Liver (tissue), 3 donors: ENCODE results near the gene TRIM6.

Experiments used
- TAF1 ChIP-seq: conservative IDR thresholded peaks from 2 replicates; pipeline ENCODE4 v1.6.1; 2016; ENCODE audit warnings: antibody characterized with exemption, mild to moderate bottlenecking
- TF ChIP-seq, protein P1 (sequence below): fragments of 150-350 bp; IDR thresholded peaks from 2 replicates; pipeline ENCODE4 v1.5.1; 2017; ENCODE audit warnings: improper control_type of control experiment, low read depth, low read length; ENCODE audit not compliant: missing input control
- TF ChIP-seq, protein P2 (sequence below): IDR thresholded peaks from 2 replicates; pipeline ENCODE4 v1.6.1; 2016; ENCODE audit warnings: antibody characterized with exemption
- donor health status: healthy.
- donor health status: healthy.

DNA sequence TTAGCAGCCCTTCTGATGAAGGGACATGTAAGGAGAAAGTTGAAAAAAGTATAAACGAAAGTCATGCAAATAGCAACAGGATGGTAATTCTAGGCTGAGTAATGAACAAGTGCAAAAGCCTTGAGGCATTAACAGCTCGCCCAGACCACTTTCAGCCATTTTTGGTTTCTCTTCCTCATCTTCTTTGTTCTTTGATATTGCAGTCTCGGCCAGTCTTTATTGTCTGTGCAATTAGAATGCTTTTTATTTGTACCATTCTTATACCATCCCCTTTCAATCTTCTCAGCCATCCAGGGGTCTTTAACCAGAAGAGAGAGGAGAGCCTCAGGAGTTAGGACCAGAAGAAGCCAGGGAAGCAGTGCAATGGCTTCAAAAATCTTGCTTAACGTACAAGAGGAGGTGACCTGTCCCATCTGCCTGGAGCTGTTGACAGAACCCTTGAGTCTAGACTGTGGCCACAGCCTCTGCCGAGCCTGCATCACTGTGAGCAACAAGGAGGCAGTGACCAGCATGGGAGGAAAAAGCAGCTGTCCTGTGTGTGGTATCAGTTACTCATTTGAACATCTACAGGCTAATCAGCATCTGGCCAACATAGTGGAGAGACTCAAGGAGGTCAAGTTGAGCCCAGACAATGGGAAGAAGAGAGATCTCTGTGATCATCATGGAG is 35.7 kb downstream of the TRIM6 start:
- TF ChIP-seq, protein P1, sequence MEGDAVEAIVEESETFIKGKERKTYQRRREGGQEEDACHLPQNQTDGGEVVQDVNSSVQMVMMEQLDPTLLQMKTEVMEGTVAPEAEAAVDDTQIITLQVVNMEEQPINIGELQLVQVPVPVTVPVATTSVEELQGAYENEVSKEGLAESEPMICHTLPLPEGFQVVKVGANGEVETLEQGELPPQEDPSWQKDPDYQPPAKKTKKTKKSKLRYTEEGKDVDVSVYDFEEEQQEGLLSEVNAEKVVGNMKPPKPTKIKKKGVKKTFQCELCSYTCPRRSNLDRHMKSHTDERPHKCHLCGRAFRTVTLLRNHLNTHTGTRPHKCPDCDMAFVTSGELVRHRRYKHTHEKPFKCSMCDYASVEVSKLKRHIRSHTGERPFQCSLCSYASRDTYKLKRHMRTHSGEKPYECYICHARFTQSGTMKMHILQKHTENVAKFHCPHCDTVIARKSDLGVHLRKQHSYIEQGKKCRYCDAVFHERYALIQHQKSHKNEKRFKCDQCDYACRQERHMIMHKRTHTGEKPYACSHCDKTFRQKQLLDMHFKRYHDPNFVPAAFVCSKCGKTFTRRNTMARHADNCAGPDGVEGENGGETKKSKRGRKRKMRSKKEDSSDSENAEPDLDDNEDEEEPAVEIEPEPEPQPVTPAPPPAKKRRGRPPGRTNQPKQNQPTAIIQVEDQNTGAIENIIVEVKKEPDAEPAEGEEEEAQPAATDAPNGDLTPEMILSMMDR = no peak
- TF ChIP-seq, protein P2, sequence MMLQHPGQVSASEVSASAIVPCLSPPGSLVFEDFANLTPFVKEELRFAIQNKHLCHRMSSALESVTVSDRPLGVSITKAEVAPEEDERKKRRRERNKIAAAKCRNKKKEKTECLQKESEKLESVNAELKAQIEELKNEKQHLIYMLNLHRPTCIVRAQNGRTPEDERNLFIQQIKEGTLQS = no peak
- TF ChIP-seq TAF1 = no peak
